Smooth muscle cell (in vitro differentiated cells): ENCODE data around the gene CARD14. TPM values are rescaled to one million over a fixed set of nuclear protein-coding genes. Genes with fewer than 3 reads are reported as not detected.
A peak's percentile ranks its signal among the peaks of the same experiment; 100 is the strongest.

Experiments
- DNase-seq: peaks from one replicate; lab custom pipeline; 2025; ENCODE audit not compliant: unreplicated experiment; lab: John Stamatoyannopoulos, UW
- H2AFZ ChIP-seq: fragments of 200-600 bp; sonication (generic); 2 replicates; pipeline ENCODE4 v1.6.0; 2016; ENCODE audit warnings: antibody characterized with exemption, low read depth, mild to moderate bottlenecking
- H3F3A ChIP-seq: fragments of 200-600 bp; sonication (generic); 2 replicates; pipeline ENCODE4 v1.6.0; 2017; ENCODE audit warnings: antibody characterized with exemption, low read depth
- H3K27ac ChIP-seq: fragments of 200-600 bp; sonication (generic); 2 replicates; pipeline ENCODE4 v1.5.1; 2016; ENCODE audit warnings: low read depth, mild to moderate bottlenecking
- H3K27me3 ChIP-seq: fragments of 200-600 bp; sonication (generic); 2 replicates; pipeline ENCODE4 v1.6.1; 2016; ENCODE audit warnings: low read depth, mild to moderate bottlenecking
- H3K36me3 ChIP-seq: fragments of 200-600 bp; sonication (generic); 2 replicates; pipeline ENCODE4 v1.5.1; 2016; ENCODE audit warnings: low read depth
- H3K4me1 ChIP-seq: fragments of 200-600 bp; sonication (generic); 2 replicates; pipeline ENCODE4 v1.5.1; 2016; ENCODE audit warnings: low read depth
- H3K4me2 ChIP-seq: fragments of 200-600 bp; sonication (generic); 2 replicates; pipeline ENCODE4 v1.6.0; 2016; ENCODE audit warnings: mild to moderate bottlenecking
- H3K4me3 ChIP-seq: fragments of 200-600 bp; sonication (generic); 2 replicates; pipeline ENCODE4 v1.5.1; 2016; ENCODE audit warnings: mild to moderate bottlenecking
- H3K79me2 ChIP-seq: fragments of 200-600 bp; sonication (generic); 2 replicates; pipeline ENCODE4 v1.6.0; 2016; ENCODE audit warnings: low read depth, mild to moderate bottlenecking
- H3K9ac ChIP-seq: fragments of 200-600 bp; sonication (generic); 2 replicates; pipeline ENCODE4 v1.6.0; 2016; ENCODE audit warnings: low read depth
- H3K9me3 ChIP-seq: fragments of 200-600 bp; sonication (generic); replicated peaks from 2 replicates; pipeline ENCODE4 v1.5.1; 2016; ENCODE audit warnings: low read depth
- H4K20me1 ChIP-seq: fragments of 200-600 bp; sonication (generic); 2 replicates; pipeline ENCODE4 v1.6.0; 2016; ENCODE audit warnings: low read depth
- CTCF ChIP-seq: fragments of 200-600 bp; sonication (generic); IDR thresholded peaks from 2 replicates; pipeline ENCODE4 v1.5.1; 2017; ENCODE audit warnings: borderline replicate concordance, mild to moderate bottlenecking, antibody characterized with exemption; ENCODE audit not compliant: insufficient read depth, poor library complexity, severe bottlenecking
- WGBS: methylation state at CpG from one replicate; pipeline ENCODE4 v1.1.7; 2016; ENCODE audit warnings: low lambda C conversion rate; 5-methylcytosine and 5-hydroxymethylcytosine counted together
- polyA plus RNA-seq: library from polyadenylated mRNA; unstranded; fragments of >200 nt; fragmentation: Nextera tagmentation; extraction: Ambion mirVana; gene quantifications from 2 replicates; pipeline ENCODE4 v1.2.1, GENCODE V29; 2016
- total RNA-seq: library from RNA; depleted of rRNA; stranded (reverse); fragments of >200 nt; gene quantifications from 2 replicates; pipeline ENCODE4 v1.2.3, GENCODE V29; 2014

The CARD14 gene
- total and polyA plus RNA-seq, 2 experiments from 2014 or later, result 1.0 to 1.8 TPM

GRCh38 chr17:80191865-80192661 is 22.2 kb downstream of the CARD14 start:
- Histone ChIP-seq H4K20me1 (no peaks in the 10 kb centered on the region), H3K27me3 (no peaks in the 10 kb centered on the region), H3K79me2 (no peaks in the 10 kb centered on the region), H3K4me1 (no peaks in the 10 kb centered on the region), H3F3A (no peaks in the 10 kb centered on the region), H2AFZ (no peak overlapping the region), H3K36me3 (no peaks in the 10 kb centered on the region), H3K9me3 (no peaks in the 10 kb centered on the region), H3K4me3 (no peak overlapping the region), H3K27ac (no peak overlapping the region), H3K9ac (no peak overlapping the region), H3K4me2 (no peak overlapping the region)
- WGBS, result 78% methylated on average over 28 of the region's 29 CpGs
- TF ChIP-seq CTCF, result no peak
- no peak for DNase-seq

GRCh38 chr17:80195141-80195540 is 25.3 kb downstream of the CARD14 start:
- Histone ChIP-seq H3K4me1 (no peaks in the 10 kb centered on the region), H3K9ac (no peak overlapping the region), H3K4me3 (no peak overlapping the region), H3K79me2 (no peaks in the 10 kb centered on the region), H3K4me2 (no peak overlapping the region), H3K27ac (no peak overlapping the region), H4K20me1 (no peaks in the 10 kb centered on the region), H3K27me3 (no peaks in the 10 kb centered on the region), H2AFZ (no peak overlapping the region), H3K36me3 (no peaks in the 10 kb centered on the region), H3F3A (no peaks in the 10 kb centered on the region), H3K9me3 (no peaks in the 10 kb centered on the region)
- 90% methylated on average over 14 of the region's 14 CpGs for WGBS
- no peak for TF ChIP-seq CTCF
- no peak for DNase-seq

GRCh38 chr17:80195671-80196529 is 26.1 kb downstream of the CARD14 start:
- no peaks in the 10 kb centered on the region for H3K36me3 ChIP-seq

More at GRCh38 chr17:80195671-80196529, 26.1 kb downstream of the CARD14 start:
- Histone ChIP-seq H3K4me2 (no peak overlapping the region), H3F3A (no peaks in the 10 kb centered on the region), H3K4me3 (no peak overlapping the region), H3K4me1 (no peaks in the 10 kb centered on the region), H2AFZ (no peak overlapping the region), H3K79me2 (no peaks in the 10 kb centered on the region), H3K27ac (no peak overlapping the region), H4K20me1 (no peaks in the 10 kb centered on the region), H3K9ac (no peak overlapping the region), H3K9me3 (no peaks in the 10 kb centered on the region), H3K27me3 (no peaks in the 10 kb centered on the region)
- DNase-seq, result no peak
- TF ChIP-seq CTCF, result peak; percentile 99
- WGBS, result 70% methylated on average over 27 of the region's 27 CpGs
